Endothelial cell of umbilical vein (primary cell): ENCODE measurements around the gene CYP2S1. TPM values are rescaled to one million over a fixed set of nuclear protein-coding genes. Genes with fewer than 3 reads are reported as not detected.

Experiments used
- BruUV-seq: library from RNA; stranded (reverse); fragments of 400-500 nt; replicated peaks from 2 replicates; lab custom pipeline; 2021; lab: Mats Ljungman, UMichigan
- CTCF ChIA-PET: fragments of 300-600, 350-600 bp; sonication (Branson Sonifier 250); formaldehyde crosslinking; loops from one replicate; lab custom pipeline; 2021; ENCODE audit warnings: antibody characterized with exemption, inconsistent platforms; lab: Charles Lee
- POLR2A ChIA-PET: fragments of 300-600, 350-600 bp; sonication (Branson Sonifier 250); formaldehyde crosslinking; loops from one replicate; lab custom pipeline; 2021; ENCODE audit warnings: antibody characterized with exemption, inconsistent platforms; lab: Charles Lee
- DNase-seq: peaks from one replicate; pipeline ENCODE4 v3.0.0-alpha.2; 2011; ENCODE audit warnings: low read depth, low spot score
- FAIRE-seq: peaks from 2 replicates; lab custom pipeline; 2011; peaks lifted over from hg19 to GRCh38; lab: Jason Lieb, UNC
- H2AFZ ChIP-seq: 2 replicates; pipeline ENCODE4 v1.6.0; 2012; ENCODE audit warnings: low read depth, low read length, control low read depth, inconsistent platforms
- H3K27ac ChIP-seq: 2 replicates; pipeline ENCODE4 v1.5.1; 2011; ENCODE audit warnings: low read depth, mild to moderate bottlenecking, control low read depth, low read length, moderate library complexity; ENCODE audit not compliant: insufficient read depth
- H3K27me3 ChIP-seq, 2 experiments: 2 replicates each; pipeline versions ENCODE4 v1.6.0 to v1.6.1; 2011; ENCODE audit warnings: low read length in 2 of 2, mixed read lengths in 1 of 2; ENCODE audit not compliant: control insufficient read depth in 2 of 2, insufficient read depth in 2 of 2
- H3K36me3 ChIP-seq, 2 experiments: 2 replicates in 1 of 2; 3 replicates in 1 of 2; pipeline ENCODE4 v1.5.1; 2011; ENCODE audit warnings: low read length in 2 of 2, mild to moderate bottlenecking in 1 of 2, moderate library complexity in 1 of 2; ENCODE audit not compliant: control insufficient read depth in 2 of 2, insufficient read depth in 2 of 2; ENCODE audit errors: extremely low read depth in 1 of 2
- H3K4me1 ChIP-seq: 3 replicates; pipeline ENCODE4 v1.5.1; 2011; ENCODE audit warnings: mild to moderate bottlenecking, low read length; ENCODE audit not compliant: control insufficient read depth, insufficient read depth; ENCODE audit errors: extremely low read depth
- H3K4me2 ChIP-seq: 2 replicates; pipeline ENCODE4 v1.6.1; 2011; ENCODE audit warnings: low read length, control low read depth, mixed read lengths; ENCODE audit not compliant: insufficient read depth
- H3K4me3 ChIP-seq, 3 experiments: fragments of 200-600 bp in 1 of 3; sonication (generic), shearing (Covaris generic) in 1 of 3; replicated peaks in 1 of 3; 2 replicates each; pipeline ENCODE4 v1.5.1; 2011 to 2016; ENCODE audit warnings: control low read depth in 3 of 3, low read length in 3 of 3, mild to moderate bottlenecking in 2 of 3, inconsistent platforms in 1 of 3, low read depth in 1 of 3, moderate library complexity in 1 of 3; ENCODE audit not compliant: insufficient read depth in 1 of 3
- H3K79me2 ChIP-seq: 2 replicates; pipeline ENCODE4 v1.6.0; 2012; ENCODE audit warnings: low read length, inconsistent platforms; ENCODE audit not compliant: control insufficient read depth, insufficient read depth
- H3K9ac ChIP-seq: replicated peaks from 2 replicates; pipeline ENCODE3; 2011; ENCODE audit warnings: low read length, control low read depth; ENCODE audit not compliant: insufficient read depth; ENCODE audit errors: extremely low read depth
- H3K9me1 ChIP-seq: replicated peaks from 3 replicates; pipeline ENCODE4 v1.6.0; 2011; ENCODE audit warnings: mild to moderate bottlenecking, low read length; ENCODE audit not compliant: control insufficient read depth, insufficient read depth; ENCODE audit errors: extremely low read depth
- H3K9me3 ChIP-seq: replicated peaks from 2 replicates; pipeline ENCODE4 v1.5.1; 2012; ENCODE audit warnings: low read length, inconsistent platforms; ENCODE audit not compliant: control insufficient read depth, insufficient read depth
- H4K20me1 ChIP-seq: replicated peaks from 2 replicates; pipeline ENCODE3; 2011; ENCODE audit warnings: mild to moderate bottlenecking, low read length; ENCODE audit not compliant: control insufficient read depth, insufficient read depth; ENCODE audit errors: extremely low read depth
- CTCF ChIP-seq, 2 donors: IDR thresholded peaks; 1 replicate in 1 of 2; 2 replicates in 1 of 2; pipeline ENCODE4 v1.5.1; 2011; ENCODE audit warnings: low read length in 2 of 2, mild to moderate bottlenecking in 2 of 2, moderate library complexity in 2 of 2, control low read depth in 1 of 2, inconsistent platforms in 1 of 2, low read depth in 1 of 2; ENCODE audit not compliant: insufficient read depth in 1 of 2; ENCODE audit errors: extremely low read depth in 1 of 2
- EZH2 ChIP-seq: IDR thresholded peaks from 2 replicates; pipeline ENCODE4 v1.6.1; 2012; ENCODE audit warnings: borderline replicate concordance, low read depth, mild to moderate bottlenecking, moderate library complexity, low read length, inconsistent platforms; ENCODE audit not compliant: severe bottlenecking
- GATA2 ChIP-seq: IDR thresholded peaks from 2 replicates; pipeline ENCODE4 v1.7.0; 2011; ENCODE audit warnings: low read depth, mild to moderate bottlenecking, moderate library complexity, mixed read lengths, low read length; ENCODE audit not compliant: insufficient read length, insufficient read depth
- JUN ChIP-seq: IDR thresholded peaks from 2 replicates; pipeline ENCODE4 v1.6.1; 2011; ENCODE audit warnings: borderline replicate concordance, low read depth; ENCODE audit not compliant: insufficient read length, insufficient read depth
- MYC ChIP-seq: IDR thresholded peaks from one replicate; pipeline ENCODE4 v1.6.1; 2011; ENCODE audit warnings: mild to moderate bottlenecking, low read depth, low read length
- POLR2A ChIP-seq: IDR thresholded peaks from 2 replicates; pipeline ENCODE4 v1.6.1; 2012; ENCODE audit warnings: low read depth, mild to moderate bottlenecking, control low read depth, low read length
- POLR2AphosphoS5 ChIP-seq: IDR thresholded peaks from 2 replicates; pipeline ENCODE4 v1.6.1; 2012; ENCODE audit warnings: low read depth, mild to moderate bottlenecking, control low read depth, low read length, moderate library complexity; ENCODE audit not compliant: insufficient read depth
- dilution Hi-C: fragments of 300-500 bp; cut with MboI; formaldehyde crosslinking; loops from one replicate; pipeline ENCODE4 v1.15.0; 2019; ENCODE audit warnings: low sequenced_read_pairs; ENCODE audit not compliant: extremely low pct_ligation_motif_present
- intact Hi-C: fragments of 100-400 bp; cut with micrococcal nuclease; formaldehyde crosslinking; loops from one replicate; pipeline ENCODE4 v1.10.0; 2022
- polyA plus RNA-seq, 4 experiments: library from polyadenylated mRNA; depleted of rRNA in 3 of 4; stranded (reverse) in 3 of 4; unstranded in 1 of 4; fragments of >200 nt; gene quantifications; 2 replicates each; pipeline versions ENCODE4 v1.2.1 to v1.2.3, GENCODE V29; 2011 to 2012; ENCODE audit warnings: missing spikeins in 1 of 4
- total RNA-seq: library from RNA; stranded (reverse); gene quantifications from 2 replicates; pipeline ENCODE4 v1.2.3, GENCODE V29; 2021

Gene CYP2S1
- total and polyA plus RNA-seq, 2 donors (not counting 3 experiments of a cell fraction or from before 2014, with no cell fraction given): 0.98 to 4.5 TPM

- no peaks in the 10 kb centered on the region for H3K9me1 ChIP-seq
- no peak overlapping the region for H2AFZ ChIP-seq
- H3K9me3 ChIP-seq: no peaks in the 10 kb centered on the region
- BruUV-seq: no TSS peak
- POLR2A ChIA-PET: no interaction called here
- no peaks in the 10 kb centered on the region for H3K27me3 ChIP-seq
- DNase-seq: no peak
- no peak for FAIRE-seq
- H3K4me3 ChIP-seq: no peak overlapping the region
- peaks cover 19 to 39% of the 10 kb centered on the region in 2 experiments for H3K36me3 ChIP-seq
- dilution Hi-C loops: no loop called here
- no peaks in the 10 kb centered on the region for H3K4me1 ChIP-seq
- intact Hi-C loops: no loop called here
- H3K9ac ChIP-seq: no peak overlapping the region
- peaks cover 4% of the 10 kb centered on the region for H3K79me2 ChIP-seq
- no peaks in the 10 kb centered on the region for H4K20me1 ChIP-seq
- TF ChIP-seq CTCF (IDR thresholded peaks at IDR 0.05; ENCODE audit: extremely low read depth in 1 of 2, insufficient read depth in 1 of 2, low read depth in 1 of 2, low read length in 2 of 2): no peak
- TF ChIP-seq POLR2AphosphoS5: no peak
- no peak for TF ChIP-seq EZH2
- no peak for TF ChIP-seq MYC
- no peak for TF ChIP-seq JUN
- H3K27ac ChIP-seq: no peak overlapping the region
- CTCF ChIA-PET: interaction anchor here (1.6 to 3.1 kb wide), 2 partner anchors 9 to 49 kb away, joined by 6 to 19 read pairs; no protein-coding TSS in a partner anchor
- H3K4me2 ChIP-seq: no peak overlapping the region
Observed at GRCh38 chr19:41253660-41254059, 60.6 kb downstream of the CYP2S1 start.

- no peak overlapping the region for H3K27ac ChIP-seq
- DNase-seq (no peak), FAIRE-seq (no peak)
- TF ChIP-seq JUN (no peak), GATA2 (no peak), POLR2A (no peak), MYC (no peak)
- dilution Hi-C loops (no loop called here), intact Hi-C loops (no loop called here)
- ChIA-PET CTCF (no interaction called here), POLR2A (no interaction called here)
- no peaks in the 10 kb centered on the region for H3K9me3 ChIP-seq
- H2AFZ ChIP-seq: no peak overlapping the region
- no peaks in the 10 kb centered on the region for H3K4me1 ChIP-seq
- H3K36me3 ChIP-seq: peaks cover 22 to 35% of the 10 kb centered on the region in 2 experiments
- no peak overlapping the region for H3K4me2 ChIP-seq
- H3K79me2 ChIP-seq: peaks cover 1% of the 10 kb centered on the region
- BruUV-seq: no TSS peak
- no peaks in the 10 kb centered on the region for H3K27me3 ChIP-seq
- H4K20me1 ChIP-seq: no peaks in the 10 kb centered on the region
- H3K4me3 ChIP-seq: no peak overlapping the region
- no peak overlapping the region for H3K9ac ChIP-seq
- no peaks in the 10 kb centered on the region for H3K9me1 ChIP-seq
Observed at GRCh38 chr19:41255171-41255570, 62.2 kb downstream of the CYP2S1 start.
